NCI-H82 (cell line): ENCODE data around the gene GPC6.
"Not testable (repeated sequence)": the region's sequence is repeated elsewhere in the genome, so short reads cannot be mapped to it uniquely, and the experiment has no call there.

Experiments used
- DNase-seq: peaks from one replicate; lab custom pipeline; 2025; lab: John Stamatoyannopoulos, UW

Gene GPC6

DNA sequence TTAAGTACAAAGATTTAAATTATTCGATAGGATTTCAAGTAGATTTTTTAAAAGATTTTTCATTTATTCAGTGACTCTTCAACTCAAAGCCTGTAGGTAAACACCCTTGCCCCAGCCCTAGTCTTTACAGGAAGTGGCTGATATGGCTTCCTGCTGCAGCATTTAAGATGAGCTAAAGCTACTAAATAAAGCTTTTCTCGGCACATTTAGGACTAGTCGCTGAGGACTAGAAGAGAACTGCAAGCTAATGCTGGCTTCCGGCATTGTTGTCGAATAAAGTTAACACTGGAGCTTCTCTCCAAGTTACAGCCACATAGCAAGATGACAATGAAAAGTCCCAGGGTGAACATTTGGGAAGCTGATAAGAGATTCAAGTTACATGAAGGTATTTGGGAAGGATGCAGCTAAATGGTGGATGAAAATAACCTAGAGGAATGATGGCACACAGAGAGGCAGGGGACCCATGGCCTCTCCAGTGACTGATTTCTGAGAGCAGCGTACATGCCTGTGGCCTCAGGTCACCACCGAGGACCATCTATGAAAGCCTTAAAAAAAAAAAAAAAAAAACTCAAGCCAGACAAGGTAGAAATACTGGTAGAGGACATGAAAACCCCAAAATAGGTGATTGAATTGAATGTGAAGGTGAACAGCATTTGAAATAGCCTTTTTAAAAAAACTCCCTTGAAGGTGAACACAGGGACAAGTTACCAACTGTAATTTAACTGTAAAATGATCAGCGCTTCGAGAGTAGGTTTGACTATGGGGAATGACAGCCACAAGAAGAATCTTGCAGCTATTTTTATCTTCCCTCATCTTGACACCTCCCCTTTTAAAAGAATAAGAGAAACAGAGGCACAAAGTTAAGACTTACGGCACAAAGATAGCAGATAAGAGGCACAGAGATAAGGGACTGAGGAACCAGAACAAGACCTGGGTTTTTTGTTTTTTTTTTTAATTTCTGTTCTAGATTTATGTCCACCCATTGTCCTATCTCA is 1097.5 kb downstream of the GPC6 start:
- peak; percentile 29 for DNase-seq

DNA sequence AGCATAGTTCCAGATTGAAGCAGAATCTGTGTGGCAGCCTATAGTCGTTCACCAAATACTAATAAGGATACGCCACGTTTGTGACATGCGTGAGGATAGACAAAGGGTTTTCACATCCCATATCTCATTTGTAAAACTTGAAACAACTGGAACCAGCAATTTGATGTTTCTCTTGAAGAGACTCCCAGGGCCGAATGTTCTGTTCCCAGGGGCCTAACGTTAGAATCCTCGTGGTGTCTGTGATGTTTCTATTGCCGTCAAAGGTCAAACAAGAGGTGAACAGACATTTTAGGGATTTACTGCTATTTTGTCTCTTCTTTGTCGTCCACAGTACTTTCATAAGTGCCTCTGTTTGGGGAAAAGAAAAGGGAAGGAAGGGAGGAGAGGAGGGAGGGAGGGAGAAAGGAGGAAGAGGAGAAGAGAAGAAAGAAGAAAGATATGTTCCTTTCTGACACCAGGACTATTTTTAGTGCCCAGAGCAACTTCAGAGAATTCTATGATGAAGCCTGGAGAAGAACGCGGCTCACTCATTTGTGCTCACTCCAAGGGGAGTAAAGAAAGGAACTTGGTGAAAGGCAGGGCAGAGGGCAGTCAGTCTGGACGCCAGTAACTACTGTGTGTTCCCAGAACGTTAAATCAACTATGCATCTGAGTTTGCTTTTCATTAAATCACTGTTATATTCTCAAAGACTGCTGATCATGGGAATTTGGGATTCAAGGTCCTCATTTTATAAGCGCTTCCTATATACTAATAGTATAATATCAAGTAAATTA is 1098.3 kb downstream of the GPC6 start:
- no peak for DNase-seq

- DNase-seq = no peak
Measured at GRCh38 chr13:94325650-94326049, 1099.0 kb downstream of the GPC6 start.

DNA sequence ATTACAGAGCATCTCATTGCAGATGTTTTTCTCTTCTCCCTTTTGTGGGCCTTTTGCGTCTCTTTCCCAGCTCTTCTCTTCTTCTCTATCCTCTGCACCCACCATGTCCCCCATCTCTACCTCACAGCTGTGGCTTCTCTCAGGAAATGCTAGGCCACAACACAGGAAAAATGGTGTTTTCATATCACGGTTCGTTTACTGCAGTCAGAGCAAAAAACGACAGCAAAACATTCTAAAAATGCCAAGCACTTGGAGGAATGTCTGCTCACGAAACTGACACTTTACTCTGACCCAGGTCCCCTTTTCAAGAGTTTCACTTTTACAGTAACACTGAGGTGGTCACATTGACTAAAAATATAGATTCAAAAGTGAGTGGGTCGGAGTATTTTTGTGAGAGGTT is 1100.7 kb downstream of the GPC6 start:
- DNase-seq = no peak

DNA sequence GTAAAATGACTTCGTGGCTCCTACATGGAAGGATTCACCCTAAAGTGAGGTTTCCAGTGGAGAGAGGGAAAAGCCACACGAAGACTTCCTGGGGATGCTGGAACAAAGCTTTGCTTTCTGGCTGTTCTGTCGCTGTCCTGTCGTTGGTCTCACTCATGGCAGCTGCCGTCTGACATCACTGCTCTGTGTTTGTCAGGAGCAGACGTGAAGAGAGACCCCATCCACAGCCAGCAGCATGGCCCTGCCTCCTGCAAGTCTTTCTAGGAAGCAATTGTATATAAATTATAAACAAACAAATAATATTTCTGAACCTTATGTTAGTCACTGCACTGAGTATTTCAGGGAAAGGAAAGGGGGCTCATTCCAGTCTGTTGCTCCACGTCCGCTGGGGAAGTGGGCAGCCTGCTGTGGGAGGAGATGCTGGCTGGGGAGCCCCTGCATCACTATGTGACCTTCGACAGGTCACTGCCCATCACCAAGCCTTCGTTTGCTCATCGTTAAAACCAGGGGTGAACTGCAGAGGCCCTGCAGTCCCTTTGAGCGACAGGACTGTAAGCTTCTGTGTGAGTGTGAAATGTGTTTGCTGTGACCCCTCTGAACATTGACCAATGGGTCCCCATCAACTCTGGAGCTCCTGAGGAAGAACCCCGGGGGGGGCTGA is 1101.9 kb downstream of the GPC6 start:
- no peak for DNase-seq

GRCh38 chr13:94329277-94329676 is 1102.7 kb downstream of the GPC6 start:
- no peak for DNase-seq

- DNase-seq = peak; percentile 42
Measured at GRCh38 chr13:94329754-94330551, 1103.3 kb downstream of the GPC6 start.

DNA sequence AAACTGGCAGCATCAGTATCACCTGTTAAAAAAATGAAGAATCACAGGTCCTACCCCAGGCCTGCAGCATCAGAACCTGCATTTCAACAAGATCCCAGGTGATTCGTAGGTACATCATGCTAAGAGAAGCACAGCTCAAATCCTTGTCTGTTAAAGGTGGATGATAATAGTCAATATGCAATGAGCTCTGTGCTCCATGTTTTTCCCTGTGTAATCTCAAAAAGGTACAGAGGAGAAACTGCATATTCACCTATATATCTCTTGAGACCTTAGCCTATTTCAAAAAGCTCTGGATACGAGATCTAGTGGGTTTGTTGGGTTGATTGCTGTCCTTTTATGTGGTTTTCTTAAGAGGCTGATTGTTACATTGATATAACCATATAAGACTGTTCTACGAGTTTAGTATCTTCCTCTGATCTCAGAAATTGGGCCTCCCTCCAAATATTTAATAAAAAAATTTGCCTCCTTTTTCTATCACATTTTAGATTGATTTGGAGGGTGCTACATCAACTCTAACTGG is 1104.0 kb downstream of the GPC6 start:
- no peak for DNase-seq

DNA sequence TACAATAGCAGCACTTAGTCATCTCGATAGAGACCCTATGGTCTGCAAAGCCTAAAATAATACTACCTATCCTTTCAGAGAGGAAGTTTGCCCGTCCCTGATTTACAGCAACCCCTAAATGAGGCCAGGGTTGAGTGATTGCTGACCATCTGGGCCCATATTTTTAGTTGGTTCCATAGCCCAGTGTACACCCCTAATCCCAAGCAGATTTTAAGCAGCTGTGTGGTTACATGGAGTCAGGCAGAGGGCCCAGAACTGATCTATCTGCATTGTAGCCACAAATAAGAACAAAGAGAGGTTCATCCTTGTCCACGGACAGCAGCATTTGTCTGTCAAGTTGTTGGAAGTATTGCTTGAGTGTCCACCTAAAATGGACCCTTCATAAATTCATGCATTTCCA is 1104.7 kb downstream of the GPC6 start:
- DNase-seq = peak; percentile 95

GRCh38 chr13:94332359-94333096 is 1105.9 kb downstream of the GPC6 start:
- peak; percentile 69 for DNase-seq

- DNase-seq = peak; percentile 58
Measured at GRCh38 chr13:94333131-94333820, 1106.7 kb downstream of the GPC6 start.

GRCh38 chr13:94335761-94336526 is 1109.3 kb downstream of the GPC6 start:
- peak; percentile 89 for DNase-seq

GRCh38 chr13:94339116-94339687 is 1112.6 kb downstream of the GPC6 start:
- DNase-seq = no peak

DNA sequence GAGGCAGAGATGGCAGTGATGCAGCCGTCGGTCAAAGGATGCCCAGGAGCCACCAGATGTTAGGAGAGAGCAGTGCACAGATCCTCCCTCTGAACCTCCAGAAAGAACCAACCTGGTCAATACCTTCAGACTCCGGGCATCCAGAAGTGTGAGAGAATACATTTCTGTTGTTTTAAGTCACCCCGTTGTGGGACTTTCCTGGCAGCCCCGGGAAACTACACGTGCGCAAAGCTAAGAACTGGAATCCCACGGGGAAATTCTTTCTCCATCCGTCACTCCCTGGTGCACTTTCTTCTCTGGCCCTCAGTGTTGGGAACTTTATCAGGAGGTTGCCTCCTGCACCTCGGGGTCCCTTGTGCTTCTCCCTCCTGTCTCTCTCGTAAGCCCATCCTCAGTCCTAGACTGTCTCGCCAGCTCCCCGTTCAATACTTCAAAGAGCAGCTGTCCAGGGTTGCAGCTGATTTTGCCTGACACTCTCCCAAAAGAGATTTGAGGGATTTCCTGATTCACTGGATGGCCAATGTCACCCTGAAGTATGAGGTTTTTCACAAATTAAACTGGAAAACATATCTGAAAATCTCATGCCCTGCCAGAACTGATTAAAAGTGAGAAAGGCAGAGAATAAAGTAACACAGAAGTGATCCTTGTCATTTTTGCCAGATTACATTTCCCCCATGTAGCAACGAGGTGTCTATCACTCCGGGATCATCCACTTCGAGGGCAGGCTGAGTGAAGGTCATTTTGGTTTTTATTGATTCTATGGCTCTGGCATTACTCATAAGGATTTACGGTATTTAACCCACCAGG is 1116.0 kb downstream of the GPC6 start:
- no peak for DNase-seq

DNA sequence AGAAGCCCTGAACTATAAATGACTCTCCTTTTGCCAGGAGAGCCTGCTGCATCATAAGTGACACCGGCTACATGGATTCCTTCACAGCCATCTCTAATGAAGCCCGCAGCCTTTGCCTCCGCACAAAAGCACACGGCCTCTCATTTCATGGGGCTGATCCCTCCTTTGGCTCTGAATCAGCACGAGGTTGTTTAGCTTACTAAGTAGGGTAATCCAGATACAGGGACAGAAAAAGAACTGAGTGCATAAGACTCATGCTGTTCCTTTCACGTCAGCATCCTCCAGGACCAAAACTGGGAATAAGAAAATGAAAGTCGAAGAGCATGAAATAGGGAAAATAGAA is 1116.6 kb downstream of the GPC6 start:
- peak; percentile 77 for DNase-seq

DNA sequence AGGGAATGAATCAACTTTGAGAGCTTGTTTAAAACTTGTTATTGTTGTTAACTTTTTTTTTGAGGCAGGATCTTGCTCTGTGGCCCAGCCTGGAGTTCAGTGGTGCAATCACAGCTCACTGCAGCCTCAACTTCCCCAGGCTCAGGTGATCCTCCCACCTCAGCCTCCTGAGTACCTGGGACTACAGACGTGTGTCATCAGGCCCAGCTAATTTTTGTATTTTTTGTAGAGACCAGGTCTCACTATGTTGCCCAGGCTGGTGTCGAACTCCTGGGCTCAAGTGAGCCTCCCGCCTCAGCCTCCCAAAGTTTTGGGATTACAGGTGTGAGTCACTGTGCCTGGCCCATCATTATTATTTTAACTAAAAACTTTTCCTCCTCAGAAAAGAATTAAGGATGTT is 1117.1 kb downstream of the GPC6 start:
- not testable (repeated sequence) for DNase-seq

DNA sequence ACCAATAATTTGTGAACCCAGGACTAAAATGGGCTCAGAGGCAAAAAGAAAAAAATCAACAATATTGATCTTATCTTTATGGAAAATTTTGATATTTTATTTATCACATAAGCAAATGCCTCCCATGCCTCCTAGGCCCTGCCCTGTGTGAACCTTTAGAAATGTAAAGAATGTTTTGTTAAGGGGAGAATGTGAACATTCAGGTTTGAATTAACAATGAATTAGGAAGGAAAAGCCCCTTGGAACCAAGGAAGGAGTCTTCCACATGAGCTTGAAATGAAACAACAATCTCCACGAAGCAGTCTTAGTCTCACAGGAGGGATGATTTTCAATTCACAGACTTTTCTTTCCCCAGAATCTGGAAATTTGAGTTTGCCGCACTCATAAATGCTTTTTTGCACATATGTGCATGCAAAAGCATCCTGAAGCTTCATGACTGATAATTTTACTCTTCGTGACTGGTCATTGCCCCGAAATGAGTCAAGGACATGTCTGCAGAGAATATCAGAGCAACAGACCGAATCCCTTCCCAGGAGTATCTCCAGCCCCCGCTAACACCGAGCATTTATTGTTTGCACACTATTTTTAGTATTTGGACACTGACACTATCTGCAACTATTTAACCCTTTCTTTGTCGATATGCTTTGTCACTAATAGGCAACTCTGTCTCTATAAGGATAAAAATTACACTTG is 1117.7 kb downstream of the GPC6 start:
- DNase-seq = no peak
